SK-N-SH (cell line): ENCODE measurements around the gene FAM83D. TPM values are rescaled to one million over a fixed set of nuclear protein-coding genes. Genes with fewer than 3 reads are reported as not detected.

Source experiments
- CTCF ChIA-PET: fragments of 300-600, 350-600 bp; formaldehyde crosslinking; extraction: SDS; loops from one replicate; lab custom pipeline; 2021; lab: Yijun Ruan, JAX
- POLR2A ChIA-PET: fragments of 350-600 bp; sonication (Branson Sonifier 250); formaldehyde crosslinking; extraction: SDS; loops from one replicate; lab custom pipeline; 2020; ENCODE audit warnings: antibody characterized with exemption, inconsistent platforms; lab: Yijun Ruan, JAX
- DNase-seq: peaks from one replicate; pipeline ENCODE4 v3.0.0; 2012
- H2AFZ ChIP-seq: fragments of 200-600 bp; sonication (generic); 2 replicates; pipeline ENCODE4 v1.8.1; 2016; ENCODE audit warnings: antibody characterized with exemption, mild to moderate bottlenecking, low read depth
- H3F3A ChIP-seq: fragments of 200-600 bp; sonication (generic); replicated peaks from 2 replicates; pipeline ENCODE3; 2016; ENCODE audit warnings: antibody characterized with exemption, mild to moderate bottlenecking; ENCODE audit not compliant: insufficient read depth
- H3K27ac ChIP-seq, 2 experiments: fragments of 200-500 bp in 1 of 2; fragments of 200-600 bp in 1 of 2; sonication (Bioruptor generic) in 1 of 2; sonication (generic), shearing (Covaris generic) in 1 of 2; 2 replicates each; pipeline versions ENCODE4 v1.5.1 to v1.6.1; 2014 to 2016; ENCODE audit warnings: low read depth in 2 of 2, inconsistent platforms in 1 of 2, low read length in 1 of 2, mild to moderate bottlenecking in 1 of 2, mixed read lengths in 1 of 2
- H3K27me3 ChIP-seq: fragments of 200-600 bp; sonication (generic), shearing (Covaris generic); 2 replicates; pipeline ENCODE4 v1.6.1; 2016; ENCODE audit warnings: mixed run types; ENCODE audit not compliant: insufficient read depth
- H3K36me3 ChIP-seq, 2 experiments: fragments of 200-500 bp in 1 of 2; fragments of 200-600 bp in 1 of 2; sonication (Bioruptor generic) in 1 of 2; sonication (generic) in 1 of 2; replicated peaks in 1 of 2; 2 replicates each; pipeline versions ENCODE3 to v1.5.1; 2014 to 2016; ENCODE audit warnings: low read length in 1 of 2, mild to moderate bottlenecking in 1 of 2; ENCODE audit not compliant: insufficient read depth in 2 of 2, control insufficient read depth in 1 of 2
- H3K4me1 ChIP-seq, 2 experiments: fragments of 200-500 bp in 1 of 2; fragments of 200-600 bp in 1 of 2; sonication (Bioruptor generic) in 1 of 2; sonication (generic), shearing (Covaris generic) in 1 of 2; 2 replicates each; pipeline versions ENCODE4 v1.5.1 to v1.6.1; 2014 to 2016; ENCODE audit warnings: low read depth in 1 of 2, low read length in 1 of 2, mixed run types in 1 of 2; ENCODE audit not compliant: insufficient read depth in 2 of 2, control insufficient read depth in 1 of 2
- H3K4me2 ChIP-seq: fragments of 200-600 bp; sonication (generic), shearing (Covaris generic); 2 replicates; pipeline ENCODE4 v1.6.1; 2017; ENCODE audit warnings: mixed run types
- H3K4me3 ChIP-seq, 2 experiments: fragments of 200-500 bp in 1 of 2; fragments of 200-600 bp in 1 of 2; sonication (Bioruptor generic) in 1 of 2; sonication (generic), shearing (Covaris generic) in 1 of 2; 2 replicates each; pipeline versions ENCODE4 v1.5.1 to v1.8.1; 2014 to 2016; ENCODE audit warnings: low read depth in 2 of 2, inconsistent platforms in 1 of 2, low read length in 1 of 2, mild to moderate bottlenecking in 1 of 2, mixed read lengths in 1 of 2, moderate library complexity in 1 of 2
- H3K79me2 ChIP-seq: fragments of 200-600 bp; sonication (generic); 2 replicates; pipeline ENCODE4 v1.8.1; 2017; ENCODE audit warnings: mild to moderate bottlenecking; ENCODE audit not compliant: insufficient read depth
- H3K9ac ChIP-seq: fragments of 200-600 bp; sonication (generic); 2 replicates; pipeline ENCODE4 v1.6.1; 2017; ENCODE audit warnings: mixed run types
- H3K9me2 ChIP-seq: fragments of 200-600 bp; sonication (generic); 2 replicates; pipeline ENCODE4 v1.6.1; 2017; ENCODE audit warnings: mixed run types
- H3K9me3 ChIP-seq: fragments of 200-600 bp; sonication (generic); 2 replicates; pipeline ENCODE4 v1.6.1; 2017; ENCODE audit warnings: mixed run types, mild to moderate bottlenecking, moderate library complexity
- H4K20me1 ChIP-seq: fragments of 200-600 bp; sonication (generic); 2 replicates; pipeline ENCODE4 v1.6.1; 2017; ENCODE audit warnings: mild to moderate bottlenecking, mixed run types; ENCODE audit not compliant: insufficient read depth
- CHD2 ChIP-seq: fragments of 150-350 bp; IDR thresholded peaks from 2 replicates; pipeline ENCODE4 v1.6.1; 2018; ENCODE audit warnings: low read length; ENCODE audit not compliant: partially characterized antibody
- EZH2phosphoT487 ChIP-seq: fragments of 200-600 bp; sonication (generic); IDR thresholded peaks from 2 replicates; pipeline ENCODE4 v1.6.1; 2017; ENCODE audit warnings: low read depth, mixed run types, mild to moderate bottlenecking, antibody characterized with exemption, moderate library complexity, borderline replicate concordance
- FOXJ3 ChIP-seq: sonication (generic); formaldehyde crosslinking; IDR thresholded peaks from 2 replicates; pipeline ENCODE4 v1.5.1; 2020; ENCODE audit warnings: mild to moderate bottlenecking, missing genetic modification reagents
- FOXM1 ChIP-seq: IDR thresholded peaks from 2 replicates; pipeline ENCODE4 v1.4.0; 2012; ENCODE audit warnings: low read depth, mild to moderate bottlenecking
- GABPA ChIP-seq: IDR thresholded peaks from 2 replicates; pipeline ENCODE4 v1.4.0; 2012; ENCODE audit warnings: low read depth, mild to moderate bottlenecking
- GATA2 ChIP-seq: sonication (generic); formaldehyde crosslinking; IDR thresholded peaks from 2 replicates; pipeline ENCODE4 v1.5.0; 2020; ENCODE audit warnings: mild to moderate bottlenecking, missing genetic modification reagents
- IRF3 ChIP-seq: fragments of 150-350 bp; IDR thresholded peaks from 2 replicates; pipeline ENCODE4 v1.6.1; 2016; ENCODE audit warnings: mild to moderate bottlenecking, low read depth, low read length
- MXI1 ChIP-seq: IDR thresholded peaks from 2 replicates; pipeline ENCODE4 v1.6.1; 2012; ENCODE audit warnings: mild to moderate bottlenecking, low read depth, low read length, improper control_type of control experiment
- NRF1 ChIP-seq: IDR thresholded peaks from 2 replicates; pipeline ENCODE4 v1.6.1; 2012; ENCODE audit warnings: low read depth, mild to moderate bottlenecking, low read length
- POLR2AphosphoS5 ChIP-seq: IDR thresholded peaks from 2 replicates; pipeline ENCODE4 v1.6.1; 2012; ENCODE audit warnings: low read depth, low read length
- RAD21 ChIP-seq: IDR thresholded peaks from 2 replicates; pipeline ENCODE4 v1.6.1; 2012; ENCODE audit warnings: mild to moderate bottlenecking, low read length
- REST ChIP-seq: IDR thresholded peaks from 2 replicates; pipeline ENCODE4 v1.6.1; 2012; ENCODE audit warnings: mild to moderate bottlenecking, low read depth, low read length, moderate library complexity
- RFX5 ChIP-seq: IDR thresholded peaks from 2 replicates; pipeline ENCODE4 v1.6.1; 2012; ENCODE audit warnings: mild to moderate bottlenecking, improper control_type of control experiment, low read length
- RXRA ChIP-seq: IDR thresholded peaks from 2 replicates; pipeline ENCODE4 v1.4.0; 2012; ENCODE audit warnings: low read depth, mild to moderate bottlenecking, borderline replicate concordance
- SMC3 ChIP-seq: IDR thresholded peaks from 2 replicates; pipeline ENCODE4 v1.6.1; 2012; ENCODE audit warnings: low read depth, low read length, improper control_type of control experiment
- TAF1 ChIP-seq: IDR thresholded peaks from 2 replicates; pipeline ENCODE4 v1.6.1; 2012; ENCODE audit warnings: low read depth, mild to moderate bottlenecking, low read length, moderate library complexity, borderline replicate concordance
- TCF12 ChIP-seq: IDR thresholded peaks from 2 replicates; pipeline ENCODE4 v1.4.0; 2012
- TEAD4 ChIP-seq: IDR thresholded peaks from 2 replicates; pipeline ENCODE4 v1.4.0; 2012; ENCODE audit warnings: mild to moderate bottlenecking, borderline replicate concordance; ENCODE audit not compliant: insufficient read depth
- USF1 ChIP-seq: IDR thresholded peaks from 2 replicates; pipeline ENCODE4 v1.4.0; 2012; ENCODE audit warnings: low read depth, borderline replicate concordance
- USF2 ChIP-seq: fragments of 150-350 bp; IDR thresholded peaks from 2 replicates; pipeline ENCODE4 v1.6.1; 2017; ENCODE audit warnings: antibody characterized with exemption, low read length, low read depth, borderline replicate concordance
- ZBTB33 ChIP-seq: IDR thresholded peaks from 2 replicates; pipeline ENCODE4 v1.4.0; 2012; ENCODE audit warnings: low read depth, borderline replicate concordance
- WGBS: methylation state at CpG from one replicate; pipeline ENCODE4 v1.1.6; 2017; ENCODE audit warnings: low lambda C conversion rate; 5-methylcytosine and 5-hydroxymethylcytosine counted together
- polyA plus RNA-seq, 3 experiments: library from polyadenylated mRNA; depleted of rRNA; stranded (reverse); fragments of >200 nt; gene quantifications; 2 replicates each; pipeline ENCODE4 v1.2.3, GENCODE V29; 2012

FAM83D gene
- polyA plus RNA-seq, 1 of the 3 experiments (the other 2 are of a cell fraction), result 21.5 TPM

GRCh38 chr20:38985603-38986170 is 59.5 kb downstream of the FAM83D start (continued):
- TF ChIP-seq SMC3 (no peak), RFX5 (no peak), POLR2AphosphoS5 (peak; percentile 78), FOXM1 (peak; percentile 74; the same call in 1 of the 2 replicates), GATA2 (CRISPR knock-in tag) (no peak), TAF1 (no peak), EZH2phosphoT487 (no peak), GABPA (no peak), MXI1 (no peak), USF1 (no peak), CHD2 (no peak)

GRCh38 chr20:38986663-38987062 is 60.4 kb downstream of the FAM83D start:
- WGBS, result 73% methylated on average over 2 of the region's 2 CpGs

More at GRCh38 chr20:38986663-38987062, 60.4 kb downstream of the FAM83D start:
- H3K27me3 ChIP-seq, result no peaks in the 10 kb centered on the region
- H2AFZ ChIP-seq, result no peak overlapping the region
- ChIA-PET CTCF (no interaction called here), POLR2A (no interaction called here)
- no peak overlapping the region for H3K27ac ChIP-seq
- TF ChIP-seq TCF12 (no peak), CHD2 (no peak), FOXM1 (no peak), RXRA (no peak), REST (no peak), NRF1 (no peak), USF2 (no peak), TEAD4 (no peak), RAD21 (no peak), EZH2phosphoT487 (no peak), FOXJ3 (CRISPR knock-in tag) (no peak), SMC3 (no peak), GATA2 (CRISPR knock-in tag) (no peak), POLR2AphosphoS5 (no peak), IRF3 (no peak), ZBTB33 (no peak)
- no peak overlapping the region for H3K4me2 ChIP-seq
- peaks cover 0 to 22% of the 10 kb centered on the region in 2 experiments for H3K4me1 ChIP-seq
- H3F3A ChIP-seq, result peaks cover 15% of the 10 kb centered on the region
- no peak overlapping the region for H3K4me3 ChIP-seq
- H3K79me2 ChIP-seq, result peaks cover 8% of the 10 kb centered on the region
- H3K9me3 ChIP-seq, result no peaks in the 10 kb centered on the region
- peaks cover 4% of the 10 kb centered on the region for H4K20me1 ChIP-seq
- H3K9me2 ChIP-seq, result no peaks in the 10 kb centered on the region
- no peak overlapping the region for H3K9ac ChIP-seq
- peaks cover 20 to 48% of the 10 kb centered on the region in 2 experiments for H3K36me3 ChIP-seq
- DNase-seq, result no peak
